GM19328 (cell line): ENCODE data around the gene MORN3.
"Not testable (repeated sequence)": the region's sequence is repeated elsewhere in the genome, so short reads cannot be mapped to it uniquely, and the experiment has no call there.

Experiments
- ATAC-seq: cut with Tn5 transposase; IDR thresholded peaks from one replicate; pipeline ENCODE4 v1.9.1; 2021; ENCODE audit warnings: mild to moderate bottlenecking, moderate library complexity; ENCODE audit not compliant: unreplicated experiment

The MORN3 gene

GRCh38 chr12:121693155-121693687 lies 23.8 kb upstream of the MORN3 start:
- no peak for ATAC-seq

DNA sequence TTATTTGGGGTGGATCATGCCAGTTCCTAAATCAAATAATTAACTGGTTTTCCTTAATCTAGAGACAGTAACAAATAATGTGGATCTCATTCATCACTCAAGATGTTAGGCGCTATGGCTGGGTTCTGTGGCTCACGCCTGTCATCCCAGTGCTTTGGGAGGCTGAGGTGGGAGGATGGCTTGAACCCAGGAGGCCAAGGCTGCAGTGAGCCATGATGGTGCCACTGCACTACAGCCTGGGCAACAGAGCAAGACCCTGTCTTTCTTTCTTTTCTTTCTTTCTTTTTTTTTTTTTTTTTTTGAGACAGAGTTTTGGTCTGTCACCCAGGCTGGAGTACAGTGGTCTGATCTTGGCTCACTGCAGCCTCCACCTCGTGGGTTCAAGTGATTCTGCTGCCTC lies 23.3 kb upstream of the MORN3 start:
- not testable (repeated sequence) for ATAC-seq

GRCh38 chr12:121689430-121689829 lies 20.0 kb upstream of the MORN3 start:
- ATAC-seq: no peak

GRCh38 chr12:121688966-121689365 lies 19.5 kb upstream of the MORN3 start:
- no peak for ATAC-seq

DNA sequence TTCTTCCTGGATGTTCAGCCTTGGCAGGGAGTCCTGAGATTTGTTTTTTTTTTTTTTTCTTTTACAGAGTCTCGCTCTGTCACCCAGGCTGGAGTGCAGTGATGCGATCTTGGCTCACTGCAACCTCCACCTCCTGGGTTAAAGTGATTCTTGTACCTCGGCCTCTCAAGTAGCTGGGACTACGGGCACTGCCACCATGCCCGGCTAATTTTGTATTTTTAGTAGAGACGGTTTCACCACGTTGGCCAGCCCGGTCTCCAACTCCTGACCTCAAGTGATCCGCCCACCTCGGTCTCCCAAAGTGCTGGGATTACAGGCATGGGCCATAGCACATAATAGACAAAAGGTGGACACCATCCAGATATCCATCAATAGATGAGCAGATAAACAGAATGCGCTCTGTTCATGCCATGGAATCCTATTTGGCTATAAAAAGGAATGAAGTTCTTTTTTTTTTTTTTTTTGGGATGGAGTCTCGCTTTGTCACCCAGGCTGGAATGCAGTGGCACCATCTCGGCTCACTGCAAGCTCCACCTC lies 10.3 kb upstream of the MORN3 start:
- ATAC-seq: not testable (repeated sequence)

GRCh38 chr12:121678716-121679300 lies 9.4 kb upstream of the MORN3 start:
- ATAC-seq: no peak

GRCh38 chr12:121678305-121678704 lies 8.9 kb upstream of the MORN3 start:
- ATAC-seq: no peak

DNA sequence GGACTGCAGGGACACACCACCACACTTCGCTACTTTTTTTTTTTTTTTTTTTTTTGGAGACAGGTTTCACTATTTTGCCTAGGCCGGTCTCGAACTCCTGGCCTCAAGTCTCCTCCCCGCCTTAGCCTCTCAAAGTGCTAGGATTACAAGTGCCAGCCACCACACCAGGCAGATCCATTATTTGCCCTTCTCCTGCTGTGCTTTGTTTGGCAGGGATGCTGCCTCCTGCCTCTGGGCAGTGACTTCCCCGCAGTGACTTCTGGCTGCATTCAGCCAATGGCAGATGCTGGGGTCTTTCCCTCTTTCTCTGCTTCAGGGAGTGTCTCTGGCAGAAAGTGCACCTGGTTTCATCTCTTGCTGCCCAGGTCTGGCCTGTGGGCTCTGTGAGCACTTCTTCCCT lies 6.7 kb upstream of the MORN3 start:
- no peak for ATAC-seq

DNA sequence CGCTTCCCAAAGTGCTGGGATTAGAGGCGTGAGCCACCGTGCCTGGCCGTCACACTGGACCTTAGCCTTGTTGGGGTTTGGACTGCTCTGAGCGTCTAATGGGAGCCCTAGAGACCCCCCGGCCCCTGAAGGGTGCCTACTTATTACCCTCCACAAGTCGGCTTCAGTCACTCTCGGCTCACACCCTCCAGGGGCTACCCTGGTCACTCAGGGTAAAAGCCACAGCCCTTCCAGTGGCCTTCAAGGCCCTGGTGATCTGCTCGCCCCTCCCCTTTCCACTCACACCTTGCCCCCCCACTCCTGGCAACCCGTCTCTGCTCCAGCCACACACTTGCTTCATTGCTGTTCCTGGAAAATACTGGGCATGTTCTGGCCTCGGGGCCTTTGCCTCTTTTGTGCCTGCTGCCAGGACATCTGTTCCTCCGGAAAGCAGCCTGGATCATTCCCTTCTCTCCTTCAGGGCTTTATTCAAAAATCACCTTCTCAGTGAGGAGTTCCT lies 3.6 kb upstream of the MORN3 start:
- ATAC-seq: no peak

- no peak for ATAC-seq
Measured at GRCh38 chr12:121668750-121669520, 519 bp downstream of the MORN3 start.

GRCh38 chr12:121666829-121667228 lies 2.6 kb downstream of the MORN3 start:
- not testable (repeated sequence) for ATAC-seq

DNA sequence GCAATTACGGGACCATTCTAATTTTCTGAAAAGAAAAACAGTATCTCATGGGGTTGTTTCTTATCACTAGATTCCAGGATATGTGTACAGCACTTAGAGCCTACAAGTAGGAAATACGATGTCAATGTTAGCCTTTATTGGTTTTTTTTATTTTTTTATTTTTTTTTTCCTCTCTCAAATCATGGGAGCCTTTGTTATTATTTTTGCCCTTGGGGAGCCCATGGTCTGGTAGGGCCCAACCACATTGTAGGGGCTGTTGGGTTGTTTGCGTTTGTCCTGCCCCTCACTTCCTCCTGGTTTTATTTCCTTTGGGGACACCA lies 5.9 kb downstream of the MORN3 start:
- ATAC-seq: no peak

DNA sequence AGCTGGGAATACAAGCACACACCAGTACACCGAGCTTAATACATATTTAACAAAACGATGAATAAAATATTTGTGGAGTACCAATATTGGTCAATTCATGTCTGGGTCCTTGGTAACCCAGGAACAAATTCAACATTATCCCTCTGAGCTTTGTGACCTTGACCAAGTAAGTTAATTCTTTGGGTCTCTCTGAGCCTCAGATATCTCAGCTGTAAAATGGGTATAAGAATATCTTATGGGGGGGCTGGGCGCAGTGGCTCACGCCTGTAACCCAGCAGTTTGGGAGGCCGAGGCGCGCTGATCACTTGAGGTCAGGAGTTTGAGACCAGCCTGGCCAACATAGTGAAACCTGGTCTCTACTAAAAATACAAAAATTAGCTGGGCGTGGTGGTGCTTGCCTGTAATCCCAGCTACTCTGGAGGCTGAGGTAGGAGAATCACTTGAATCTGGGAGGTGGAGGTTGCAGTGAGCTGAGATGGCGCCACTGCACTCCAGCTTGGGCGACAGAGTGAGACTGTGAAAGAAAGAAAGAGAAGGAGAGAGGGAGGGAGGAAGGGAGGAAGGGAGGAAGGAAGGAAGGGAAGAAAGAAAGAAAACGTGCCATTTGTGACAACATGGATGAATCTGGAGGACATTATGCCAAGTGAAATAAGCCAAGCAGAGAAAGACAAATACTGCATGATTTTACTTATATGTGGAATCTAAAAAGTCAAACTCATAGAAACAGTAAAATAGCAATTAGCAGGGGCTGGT lies 7.9 kb downstream of the MORN3 start:
- not testable (repeated sequence) for ATAC-seq

DNA sequence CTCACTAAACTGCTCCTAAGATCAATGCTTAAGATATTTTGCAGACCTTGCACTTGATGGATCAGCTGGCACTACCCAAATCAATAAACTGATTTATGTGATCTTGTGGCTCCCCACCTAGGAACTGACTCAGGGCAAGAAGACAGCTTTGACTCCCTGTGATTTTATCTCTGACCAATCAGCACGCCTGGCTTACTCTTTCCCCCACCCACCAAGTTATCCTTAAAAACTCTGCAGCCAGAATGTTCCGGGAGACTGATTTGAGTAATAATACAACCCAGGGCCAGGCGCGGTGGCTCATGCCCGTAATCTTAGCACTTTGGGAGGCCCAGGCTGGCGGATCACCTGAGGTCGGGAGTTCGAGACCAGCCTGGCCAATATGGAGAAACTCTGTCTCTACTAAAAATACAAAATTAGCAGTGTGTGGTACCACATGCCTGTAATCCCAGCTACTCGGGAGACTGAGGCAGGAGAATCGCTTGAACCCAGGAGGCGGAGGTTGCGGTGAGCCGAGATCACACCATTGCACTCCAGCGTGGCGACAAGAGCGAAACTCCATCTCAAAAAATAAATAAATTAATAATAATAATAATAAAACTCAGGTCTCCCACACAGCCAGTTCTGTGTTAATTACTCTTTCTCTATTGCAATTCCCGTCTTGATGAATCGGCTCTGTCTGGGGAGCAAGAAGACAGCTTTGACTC lies 12.0 kb downstream of the MORN3 start:
- no peak for ATAC-seq

DNA sequence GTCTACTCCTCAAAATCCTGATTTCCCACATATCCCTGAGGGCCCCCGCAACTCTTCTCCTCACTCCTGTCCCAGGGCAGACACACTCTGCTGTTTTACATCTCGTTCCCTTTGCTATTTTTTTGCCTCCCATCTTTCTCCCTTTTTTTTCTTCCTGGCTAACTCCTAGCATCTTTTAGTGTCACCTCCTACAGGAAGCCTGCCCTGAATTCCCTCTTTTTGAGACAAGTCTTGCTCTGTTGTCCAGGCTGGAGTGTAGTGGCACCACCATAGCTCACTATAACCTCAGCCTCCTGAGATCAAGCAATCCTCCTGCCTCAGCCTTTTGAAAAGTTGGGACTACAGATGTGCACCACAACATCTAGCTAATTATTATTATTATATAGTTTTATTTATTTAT lies 13.3 kb downstream of the MORN3 start:
- no peak for ATAC-seq

DNA sequence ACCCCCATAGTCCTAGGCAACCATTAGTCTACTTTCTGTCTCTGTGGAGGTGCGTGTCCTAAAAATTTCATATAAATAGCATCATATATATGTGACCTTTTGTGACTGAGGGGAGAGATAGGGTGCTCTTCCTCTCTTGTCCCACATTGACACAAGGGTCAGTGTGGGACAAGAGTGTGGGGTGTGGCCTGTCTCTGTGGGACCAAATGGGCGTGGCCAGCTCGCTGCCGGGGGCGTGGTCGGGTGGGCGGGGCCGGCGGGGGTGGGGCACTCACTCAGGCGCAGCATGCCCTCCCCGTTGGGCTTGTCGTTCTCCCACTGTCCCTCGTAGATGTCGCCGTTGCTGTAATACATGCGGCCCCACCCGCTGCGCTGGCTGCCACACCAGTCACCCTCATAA lies 15.5 kb downstream of the MORN3 start:
- ATAC-seq: no peak

GRCh38 chr12:121652767-121653497 lies 16.5 kb downstream of the MORN3 start:
- ATAC-seq: no peak

GRCh38 chr12:121651320-121651719 lies 18.1 kb downstream of the MORN3 start:
- ATAC-seq: no peak

DNA sequence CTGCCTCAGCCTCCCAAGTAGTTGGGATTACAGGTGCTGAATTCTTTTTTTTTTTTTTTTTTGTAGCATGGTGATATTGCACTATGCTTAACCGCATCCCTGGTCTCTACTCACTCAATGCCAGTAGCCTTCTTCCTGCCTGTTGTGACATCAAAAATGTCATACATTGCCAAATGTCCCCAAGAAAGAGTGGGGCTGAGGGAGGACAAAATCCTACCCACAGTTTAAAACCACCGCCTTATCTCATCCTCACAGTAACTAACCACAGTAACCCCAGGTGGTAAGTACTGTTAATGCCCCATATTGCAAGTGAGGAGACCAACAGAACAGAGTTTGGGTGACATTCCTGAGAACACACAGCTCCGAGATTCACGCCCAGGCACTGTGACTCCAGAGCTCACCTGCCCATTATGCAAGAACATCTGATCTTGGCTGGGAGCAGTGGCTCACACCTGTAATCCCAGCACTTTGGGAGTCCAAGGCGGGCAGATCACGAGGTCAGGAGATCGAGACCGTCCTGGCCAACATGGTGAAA lies 19.6 kb downstream of the MORN3 start:
- ATAC-seq: no peak

- ATAC-seq: no peak
Measured at GRCh38 chr12:121649322-121649721, 20.1 kb downstream of the MORN3 start.
